GM12878 (cell line): Measurements from ENCODE around the gene CLSTN2. TPM values are rescaled to one million over a fixed set of nuclear protein-coding genes. Genes with fewer than 3 reads are reported as not detected.

ENCODE experiments used
- ATAC-seq: fragments of 200-7000 bp; cut with Tn5 transposase; 3 replicates; pipeline ENCODE4 v1.9.1; 2020; ENCODE audit warnings: mild to moderate bottlenecking, moderate library complexity
- BruUV-seq: library from RNA; stranded (reverse); fragments of 400-500 nt; replicated peaks from 2 replicates; lab custom pipeline; 2021; lab: Mats Ljungman, UMichigan
- CTCF ChIA-PET: fragments of 300-600 bp; sonication (Branson Sonifier 250); formaldehyde crosslinking; extraction: SDS; loops from one replicate; lab custom pipeline; 2021; ENCODE audit warnings: inconsistent platforms; lab: Yijun Ruan, JAX
- POLR2A ChIA-PET: fragments of 350-600 bp; formaldehyde crosslinking; extraction: SDS; loops from one replicate; lab custom pipeline; 2021; ENCODE audit warnings: inconsistent platforms; lab: Charles Lee
- RAD21 ChIA-PET: fragments of 300-600 bp; sonication (Branson Sonifier 250); formaldehyde crosslinking; loops from one replicate; lab custom pipeline; 2023; ENCODE audit warnings: antibody characterized with exemption; ENCODE audit not compliant: unreplicated experiment; lab: Charles Lee
- SMC1A ChIA-PET: fragments of 300-600 bp; sonication (Branson Sonifier 250); formaldehyde crosslinking; loops from one replicate; lab custom pipeline; 2023; ENCODE audit not compliant: unreplicated experiment, uncharacterized antibody; lab: Charles Lee
- DNase-seq: peaks from one replicate; pipeline ENCODE4 v3.0.0-alpha.2; 2011; ENCODE audit warnings: low read depth, low spot score
- FAIRE-seq: peaks from 3 replicates; lab custom pipeline; 2011; peaks lifted over from hg19 to GRCh38; lab: Jason Lieb, UNC
- H2AFZ ChIP-seq: 2 replicates; pipeline ENCODE4 v1.6.0; 2011; ENCODE audit warnings: low read depth, low read length, control low read depth; ENCODE audit not compliant: control insufficient read depth
- H3K27ac ChIP-seq: 2 replicates; pipeline ENCODE4 v1.5.1; 2011; ENCODE audit warnings: control low read depth; ENCODE audit not compliant: control insufficient read depth, insufficient read depth
- H3K27me3 ChIP-seq, 2 experiments: replicated peaks in 1 of 2; 2 replicates each; pipeline versions ENCODE4 v1.6.0 to v1.6.1; 2011; ENCODE audit warnings: low read length in 1 of 2; ENCODE audit not compliant: control insufficient read depth in 2 of 2, insufficient read depth in 2 of 2
- H3K36me3 ChIP-seq, 2 experiments: 2 replicates each; pipeline ENCODE4 v1.5.1; 2011; ENCODE audit warnings: low read length in 1 of 2; ENCODE audit not compliant: control insufficient read depth in 2 of 2, insufficient read depth in 2 of 2
- H3K4me1 ChIP-seq: 2 replicates; pipeline ENCODE4 v1.6.1; 2011; ENCODE audit warnings: mild to moderate bottlenecking, low read length, moderate library complexity, mixed read lengths; ENCODE audit not compliant: control insufficient read depth, insufficient read depth
- H3K4me2 ChIP-seq: 2 replicates; pipeline ENCODE4 v1.6.0; 2011; ENCODE audit warnings: control low read depth; ENCODE audit not compliant: control insufficient read depth, insufficient read depth
- H3K4me3 ChIP-seq: fragments of 200-600 bp; sonication (generic); 2 replicates; pipeline ENCODE4 v1.5.1; 2016
- H3K79me2 ChIP-seq: 2 replicates; pipeline ENCODE4 v1.6.0; 2011; ENCODE audit warnings: low read length; ENCODE audit not compliant: control insufficient read depth, insufficient read depth
- H3K9ac ChIP-seq: 2 replicates; pipeline ENCODE4 v1.8.0; 2011; ENCODE audit warnings: low read length, control low read depth, mixed read lengths; ENCODE audit not compliant: control insufficient read depth, insufficient read depth
- H3K9me3 ChIP-seq: replicated peaks from 3 replicates; pipeline ENCODE4 v1.5.1; 2011; ENCODE audit warnings: mild to moderate bottlenecking, low read length; ENCODE audit not compliant: control insufficient read depth, insufficient read depth
- H4K20me1 ChIP-seq: 2 replicates; pipeline ENCODE4 v1.6.0; 2011; ENCODE audit not compliant: control insufficient read depth, insufficient read depth
- CEBPB ChIP-seq, 2 experiments: fragments of 150-350 bp in 1 of 2; IDR thresholded peaks; 2 replicates each; pipeline ENCODE4 v1.6.1; 2012 to 2014; ENCODE audit warnings: low read depth in 2 of 2, low read length in 2 of 2, borderline replicate concordance in 1 of 2, inconsistent platforms in 1 of 2
- MTA2 ChIP-seq: fragments of 450-650 bp; IDR thresholded peaks from 2 replicates; pipeline ENCODE4 v1.6.1; 2016; ENCODE audit warnings: low read depth, mild to moderate bottlenecking, moderate library complexity
- MTA3 ChIP-seq: IDR thresholded peaks from 2 replicates; pipeline ENCODE4 v1.6.1; 2012; ENCODE audit warnings: low read length, inconsistent platforms, borderline replicate concordance
- NR2F1 ChIP-seq: fragments of 450-650 bp; conservative IDR thresholded peaks from 2 replicates; pipeline ENCODE4 v1.6.1; 2017; ENCODE audit warnings: mild to moderate bottlenecking
- PAX5 ChIP-seq: IDR thresholded peaks from 2 replicates; pipeline ENCODE4 v1.6.1; 2011; ENCODE audit warnings: low read depth, low read length, borderline replicate concordance
- PAX8 ChIP-seq: fragments of 450-650 bp; IDR thresholded peaks from 2 replicates; pipeline ENCODE4 v1.6.1; 2017; ENCODE audit warnings: mild to moderate bottlenecking, moderate library complexity
- ZBTB4 ChIP-seq: fragments of 450-650 bp; formaldehyde crosslinking; IDR thresholded peaks from 2 replicates; pipeline ENCODE4 v1.4.0; 2022; ENCODE audit warnings: mild to moderate bottlenecking, moderate library complexity
- ZNF687 ChIP-seq: fragments of 450-650 bp; IDR thresholded peaks from 2 replicates; pipeline ENCODE4 v1.6.1; 2017; ENCODE audit warnings: mild to moderate bottlenecking, moderate library complexity
- WGBS: methylation state at CpG from one replicate; pipeline ENCODE4 v1.1.6; 2016; ENCODE audit warnings: low lambda C conversion rate; ENCODE audit not compliant: insufficient replicate concordance, insufficient coverage; ENCODE audit errors: missing lambda C conversion rate; 5-methylcytosine and 5-hydroxymethylcytosine counted together
- in situ Hi-C: fragments of 300-500 bp; cut with MboI; formaldehyde crosslinking; loops from 9 replicates; pipeline ENCODE4 v1.14.3; 2018; ENCODE audit warnings: mixed read lengths
- intact Hi-C: fragments of 100-400 bp; cut with micrococcal nuclease; formaldehyde crosslinking; loops from one replicate; pipeline ENCODE4 v1.14.2; 2022; ENCODE audit not compliant: unreplicated experiment
- polyA plus RNA-seq, 11 experiments: library from polyadenylated mRNA; depleted of rRNA in 4 of 11; unstranded in 6 of 11; stranded (reverse) in 5 of 11; fragments of >200 nt; fragmentation: Nextera tagmentation in 4 of 11; fragmentation: Illumina TruSeq in 1 of 11; extraction: Ambion mirVana in 4 of 11; extraction: Trizol in 1 of 11; gene quantifications; 1 replicate in 1 of 11; 2 replicates in 10 of 11; pipeline versions ENCODE4 v1.2.1 to v1.2.3, GENCODE V29; 2011 to 2016; ENCODE audit warnings: inconsistent platforms in 2 of 11, missing spikeins in 2 of 11, low read depth in 1 of 11
- total RNA-seq, 4 experiments: library from RNA; depleted of rRNA in 3 of 4; stranded (reverse); fragments of >200 nt in 3 of 4; fragmentation: Illumina TruSeq in 1 of 4; extraction: Trizol in 1 of 4; gene quantifications; 2 replicates each; pipeline versions ENCODE4 v1.2.1 to v1.2.3, GENCODE V29; 2013 to 2021

Gene CLSTN2
- total and polyA plus RNA-seq, 10 of the 15 experiments (the other 5 are each of a cell fraction or from before 2014, with no cell fraction given) = under 0.01 to 0.10 (median under 0.01) TPM; not detected in 5

DNA sequence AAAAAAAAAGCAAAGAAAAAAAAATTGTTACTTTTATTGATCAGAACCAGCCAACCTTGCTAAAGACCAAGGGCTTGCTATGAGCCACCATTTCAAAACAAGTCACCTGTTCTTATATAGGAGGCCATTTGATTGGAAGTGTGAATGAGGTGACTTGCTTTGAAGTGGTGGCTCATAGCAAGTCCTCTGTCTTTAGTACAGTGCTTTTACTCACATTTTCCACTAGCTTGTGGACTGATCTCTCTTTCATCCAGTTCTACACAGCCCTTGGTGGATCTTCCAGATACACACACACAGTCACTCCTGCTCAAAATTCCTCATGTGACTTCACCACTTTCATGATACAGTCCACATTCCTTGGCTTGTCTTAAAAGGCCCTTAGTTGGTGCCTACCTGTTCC, 13.5 kb downstream of the CLSTN2 start:
- intact Hi-C loops (no loop called here), in situ Hi-C loops (loop anchor here (25.0 kb wide), 1 partner anchor 914 kb away; no protein-coding TSS in a partner anchor)
- H3K27me3 ChIP-seq = peaks cover 0 to 1% of the 10 kb centered on the region in 2 experiments; a peak in 1 of 4 replicates
- no peak for FAIRE-seq
- SMC1A ChIA-PET = no interaction called here
- no peaks in the 10 kb centered on the region for H3K79me2 ChIP-seq
- POLR2A ChIA-PET = no interaction called here
- DNase-seq = no peak
- no peak overlapping the region for H3K4me2 ChIP-seq
- RAD21 ChIA-PET = no interaction called here
- H3K4me3 ChIP-seq = no peak overlapping the region
- no peaks in the 10 kb centered on the region for H3K4me1 ChIP-seq
- no peak overlapping the region for H3K27ac ChIP-seq
- no peaks in the 10 kb centered on the region for H4K20me1 ChIP-seq
- no TSS peak for BruUV-seq
- no peak overlapping the region for H3K9ac ChIP-seq
- H3K36me3 ChIP-seq = no peaks in the 10 kb centered on the region
- no peak for TF ChIP-seq MTA2
- ATAC-seq = no peak
- no peak overlapping the region for H2AFZ ChIP-seq
- CTCF ChIA-PET = interaction anchor here (1.9 kb wide), 1 partner anchor 11 kb away, joined by 8 read pairs; no protein-coding TSS in a partner anchor
- H3K9me3 ChIP-seq = no peaks in the 10 kb centered on the region

DNA sequence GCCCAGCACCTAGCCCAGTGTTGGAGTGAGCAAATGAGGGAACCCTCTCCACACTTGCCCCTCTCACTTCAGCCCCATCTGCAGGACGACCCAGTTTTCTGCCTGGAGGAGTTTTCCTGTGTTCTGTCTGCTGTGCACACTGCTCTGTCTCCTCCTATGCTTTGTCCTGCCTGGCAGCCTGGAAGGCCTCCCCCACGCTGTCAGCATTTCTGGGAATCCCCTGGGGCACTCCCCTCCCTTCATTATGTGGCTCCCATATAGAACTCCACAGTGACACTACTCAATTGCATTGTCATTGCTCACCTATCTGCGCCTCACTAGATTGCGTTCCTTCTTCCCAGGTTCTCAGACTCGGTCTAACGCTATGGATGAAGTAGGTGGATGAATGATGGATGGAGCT, 13.9 kb downstream of the CLSTN2 start:
- in situ Hi-C loops (loop anchor here (25.0 kb wide), 1 partner anchor 913 kb away; no protein-coding TSS in a partner anchor), intact Hi-C loops (no loop called here)
- Histone ChIP-seq H3K9me3 (no peaks in the 10 kb centered on the region), H3K9ac (no peak overlapping the region), H3K4me1 (no peaks in the 10 kb centered on the region), H2AFZ (no peak overlapping the region), H4K20me1 (no peaks in the 10 kb centered on the region), H3K79me2 (no peaks in the 10 kb centered on the region), H3K36me3 (no peaks in the 10 kb centered on the region), H3K27me3 (peaks cover 0 to 1% of the 10 kb centered on the region in 2 experiments; a peak in 1 of 4 replicates), H3K4me2 (no peak overlapping the region), H3K4me3 (no peak overlapping the region), H3K27ac (no peak overlapping the region)
- POLR2A ChIA-PET = no interaction called here
- FAIRE-seq (no peak), ATAC-seq (peak; percentile 35; the same call in 2 of the 3 replicates), DNase-seq (no peak)
- 11% methylated on average over 6 of the region's 6 CpGs for WGBS
- CTCF ChIA-PET = interaction anchor here (1.9 kb wide), 1 partner anchor 11 kb away, joined by 8 read pairs; no protein-coding TSS in a partner anchor
- SMC1A ChIA-PET = no interaction called here
- BruUV-seq = no TSS peak
- RAD21 ChIA-PET = no interaction called here
- no peak for TF ChIP-seq NR2F1
- TF ChIP-seq PAX5 = no peak
- TF ChIP-seq PAX8 = no peak
- no peak for TF ChIP-seq CEBPB (IDR thresholded peaks at IDR 0.05; ENCODE audit: borderline replicate concordance in 1 of 2, low read depth in 2 of 2, low read length in 2 of 2)
- no peak for TF ChIP-seq ZNF687
- TF ChIP-seq ZBTB4 (CRISPR knock-in tag) = no peak
- no peak for TF ChIP-seq MTA3
